Activated CD8-positive, alpha-beta memory T cell treated with anti-CD3 and anti-CD28 coated beads, Interleukin-2, amount 50 U/mL, for 1 hour (primary cell): ENCODE data around the gene ASB6.
"Not testable (repeated sequence)": the region's sequence is repeated elsewhere in the genome, so short reads cannot be mapped to it uniquely, and the experiment has no call there.

ENCODE experiments used
- DNase-seq: peaks from one replicate; pipeline ENCODE4 v3.0.0-alpha.2; 2020; ENCODE audit errors: extremely low read depth

Gene ASB6

DNA sequence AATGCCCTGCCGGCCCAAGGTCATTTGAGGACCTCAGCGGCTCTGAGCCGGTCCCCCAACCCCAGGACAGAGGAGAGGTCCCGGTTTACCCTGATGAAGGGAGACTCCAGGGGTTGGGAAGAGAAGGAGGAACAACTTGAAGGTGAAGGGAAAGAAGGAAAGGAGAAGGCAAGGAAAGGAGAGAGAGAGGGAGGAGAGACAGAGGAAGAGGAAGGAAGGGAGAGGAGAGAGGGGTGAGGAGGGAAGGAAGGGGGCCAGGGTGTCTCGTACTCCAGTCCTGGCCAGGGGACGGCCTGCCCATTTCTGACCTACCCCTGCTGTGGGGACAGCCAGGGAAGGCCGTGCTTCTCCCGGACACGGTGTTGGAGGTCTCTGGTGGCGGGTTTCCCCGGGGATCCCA is 25.4 kb upstream of the ASB6 start:
- no peak for DNase-seq

DNA sequence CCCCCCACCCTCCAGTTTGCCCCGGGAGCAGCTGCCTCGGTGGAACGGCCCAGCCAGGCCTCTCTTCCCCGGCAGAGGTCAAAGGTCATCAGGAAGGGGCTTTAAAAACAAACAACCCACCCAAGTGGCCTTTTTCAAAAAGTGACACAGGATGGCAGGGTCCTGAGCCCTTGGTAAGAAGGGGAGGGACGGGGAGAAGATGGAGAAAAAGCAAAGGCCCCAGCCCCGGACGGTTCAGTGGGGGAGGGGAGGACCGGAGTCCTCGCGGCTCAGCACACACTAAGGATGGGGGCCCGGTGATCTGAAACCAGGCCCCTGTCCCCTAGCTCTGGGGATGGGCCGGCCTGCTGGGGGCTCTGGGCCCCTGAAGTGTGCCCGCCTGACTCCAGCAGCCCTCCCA is 24.6 kb upstream of the ASB6 start:
- DNase-seq, result no peak

DNA sequence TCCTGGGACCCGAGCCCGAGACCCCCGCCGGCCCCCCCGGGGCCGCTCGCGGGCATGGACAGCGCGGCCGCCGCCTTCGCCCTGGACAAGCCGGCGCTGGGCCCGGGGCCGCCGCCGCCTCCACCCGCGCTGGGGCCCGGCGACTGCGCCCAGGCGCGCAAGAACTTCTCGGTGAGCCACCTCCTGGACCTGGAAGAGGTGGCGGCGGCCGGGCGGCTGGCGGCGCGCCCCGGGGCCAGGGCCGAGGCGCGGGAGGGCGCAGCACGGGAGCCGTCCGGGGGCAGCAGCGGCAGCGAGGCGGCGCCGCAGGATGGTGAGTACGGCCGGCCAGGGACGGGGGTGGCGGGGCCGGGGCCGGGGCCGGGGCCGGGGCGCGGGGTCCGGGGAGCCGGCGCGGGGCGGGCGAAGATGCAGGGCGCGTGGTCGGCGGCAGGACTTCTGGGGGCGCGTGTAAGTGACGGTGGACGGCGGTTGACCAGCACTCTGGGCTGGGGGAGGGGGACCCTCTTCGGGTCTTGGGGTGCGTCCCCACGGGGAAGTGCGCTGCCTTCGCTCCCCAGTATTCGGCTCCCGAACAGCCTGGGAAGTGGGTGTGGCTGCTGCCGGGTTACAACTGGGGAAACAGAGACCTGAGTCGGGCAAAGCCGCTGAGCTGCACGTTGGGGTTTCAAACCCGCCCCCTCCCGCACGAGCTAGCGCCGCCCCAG is 24.0 kb upstream of the ASB6 start:
- no peak for DNase-seq

DNA sequence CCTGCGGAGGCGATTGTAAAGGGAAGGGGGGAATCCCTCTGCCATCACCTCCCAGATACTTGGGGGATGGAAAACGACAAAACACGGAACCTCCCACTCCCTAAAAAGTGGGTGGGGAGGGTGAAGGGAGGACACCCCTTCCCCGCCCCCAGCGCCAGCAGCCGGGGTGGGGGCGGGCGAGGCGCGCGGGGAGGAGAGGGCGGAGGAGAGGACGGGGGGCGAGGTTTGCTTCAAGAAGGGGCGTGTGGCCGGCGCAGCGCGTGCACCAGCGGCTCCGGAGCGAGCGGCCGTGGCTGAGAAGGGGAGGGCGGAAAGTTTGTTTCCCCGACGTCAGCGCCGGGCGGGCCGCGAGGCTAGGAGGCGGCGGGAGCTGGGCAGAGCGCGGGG is 23.4 kb upstream of the ASB6 start, which contains the start of gene PRRX2:
Gene PRRX2, plus strand, starts transcription at position 259 of the 387 bp plus-strand sequence. CDS start 221 bp downstream, outside the sequence.
- no peak for DNase-seq

DNA sequence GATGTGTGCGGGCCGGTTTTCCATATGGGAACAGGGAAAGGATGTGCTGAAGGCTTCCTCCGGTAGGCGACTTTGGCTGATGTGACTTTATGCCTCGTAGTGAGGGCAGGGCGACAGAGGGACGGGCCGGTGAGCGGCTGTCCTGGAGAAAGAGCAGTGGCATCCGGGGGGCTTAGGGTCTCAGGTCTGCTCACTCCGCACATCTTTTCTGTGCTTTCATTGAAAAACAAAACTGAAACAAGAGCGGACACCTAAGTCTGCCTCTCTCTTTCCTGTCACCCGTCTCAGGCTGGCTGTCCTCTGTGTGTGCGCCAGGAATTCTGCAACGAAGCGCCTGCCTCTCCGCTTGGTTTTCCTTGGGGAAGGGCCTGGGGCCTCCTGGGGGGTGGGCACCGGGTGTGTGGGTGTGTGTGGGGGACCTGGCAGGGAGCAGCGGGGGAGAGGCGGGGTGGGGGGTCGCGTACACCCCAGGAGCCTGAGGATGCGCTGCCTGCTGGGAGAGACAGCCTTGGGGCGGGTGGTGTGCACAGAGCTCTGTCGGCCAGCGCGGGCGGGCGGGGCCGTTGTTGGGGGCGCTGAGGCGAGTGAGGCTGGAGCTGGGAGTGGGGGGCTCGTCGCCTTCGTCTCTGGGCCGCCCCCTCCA is 22.9 kb upstream of the ASB6 start:
- DNase-seq, result no peak

DNA sequence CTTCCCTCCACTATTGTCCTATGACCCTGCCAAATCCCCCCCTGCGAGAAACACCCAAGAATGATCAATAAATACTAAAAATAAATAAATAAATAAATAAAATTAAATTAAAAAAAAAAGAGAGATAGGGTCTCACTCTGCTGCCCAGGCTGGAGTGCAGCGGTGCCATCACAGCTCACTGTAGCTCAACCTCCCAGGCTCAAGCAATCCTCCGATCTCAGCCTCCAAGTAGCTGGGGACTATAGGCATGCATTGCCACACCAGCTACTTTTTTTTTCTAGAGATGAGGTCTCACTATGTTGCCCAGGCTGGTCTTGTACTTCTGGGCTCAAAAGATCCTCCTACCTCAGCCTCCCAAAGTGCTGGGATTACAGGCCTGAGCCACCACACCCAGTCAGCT is 20.3 kb upstream of the ASB6 start:
- not testable (repeated sequence) for DNase-seq

DNA sequence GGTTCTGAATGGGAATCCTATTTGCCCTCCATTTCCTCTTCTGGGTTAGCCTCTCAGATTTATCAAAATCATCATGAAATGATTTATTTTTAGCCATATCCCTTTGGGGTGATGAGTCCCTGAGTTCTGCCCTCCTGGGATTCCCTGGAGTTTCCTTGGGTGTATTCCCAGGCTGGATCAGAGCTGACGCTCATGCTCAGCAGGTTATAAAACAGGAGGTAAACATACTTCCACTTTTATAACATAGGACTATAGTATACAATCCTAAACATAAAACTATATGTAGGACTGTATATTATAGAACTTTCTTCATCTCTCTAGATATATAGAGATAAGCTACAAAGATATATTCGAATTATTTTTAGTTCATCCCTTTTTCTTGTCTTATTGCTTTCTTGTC is 19.1 kb upstream of the ASB6 start:
- DNase-seq, result no peak

DNA sequence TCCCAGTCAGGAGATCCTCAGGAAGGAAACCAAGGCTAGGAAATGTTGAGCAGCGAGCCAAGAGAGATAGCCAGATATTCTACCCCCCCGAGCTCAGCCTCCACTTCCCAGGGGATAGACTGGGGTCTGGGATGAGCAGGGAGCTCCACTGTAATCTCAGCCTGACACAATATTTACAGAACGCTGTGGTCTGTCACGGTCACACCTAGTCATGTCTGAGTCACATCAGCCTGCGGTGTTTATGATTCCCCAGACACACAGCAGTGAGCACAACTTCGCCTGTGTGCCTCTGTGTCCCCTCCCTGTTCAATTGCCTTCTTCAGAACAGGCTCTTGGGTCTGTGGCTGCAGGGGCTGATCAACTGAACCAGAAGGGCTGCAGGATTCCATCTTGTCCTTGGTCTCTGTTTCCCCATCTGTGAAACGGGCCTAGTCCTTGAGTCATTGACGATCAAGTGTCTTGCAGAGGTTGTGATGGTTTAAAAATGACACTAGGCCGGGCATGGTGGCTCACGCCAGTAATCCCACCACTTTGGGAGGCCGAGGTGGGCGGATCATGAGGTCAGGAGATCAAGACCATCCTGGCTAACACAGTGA is 14.9 kb upstream of the ASB6 start:
- DNase-seq, result no peak

DNA sequence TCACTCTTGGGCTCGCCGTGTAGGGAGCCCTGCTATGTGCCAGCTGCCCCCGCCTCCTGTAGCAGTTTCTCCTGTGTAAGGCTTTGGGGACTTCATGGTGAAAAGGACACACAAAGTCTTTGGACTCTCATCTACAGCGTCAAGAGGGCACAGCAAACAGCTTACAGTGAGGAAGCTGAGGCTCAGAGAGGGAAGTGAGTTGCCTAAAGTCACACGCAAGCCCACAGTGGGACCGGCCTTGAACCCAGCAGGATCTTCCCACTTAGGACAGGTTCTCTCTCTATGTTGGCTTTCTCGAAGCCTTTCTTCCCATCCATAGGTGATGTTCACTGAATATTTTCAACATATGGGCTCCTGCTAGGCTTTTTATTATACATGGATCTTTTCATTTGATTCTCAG is 13.7 kb upstream of the ASB6 start:
- no peak for DNase-seq

DNA sequence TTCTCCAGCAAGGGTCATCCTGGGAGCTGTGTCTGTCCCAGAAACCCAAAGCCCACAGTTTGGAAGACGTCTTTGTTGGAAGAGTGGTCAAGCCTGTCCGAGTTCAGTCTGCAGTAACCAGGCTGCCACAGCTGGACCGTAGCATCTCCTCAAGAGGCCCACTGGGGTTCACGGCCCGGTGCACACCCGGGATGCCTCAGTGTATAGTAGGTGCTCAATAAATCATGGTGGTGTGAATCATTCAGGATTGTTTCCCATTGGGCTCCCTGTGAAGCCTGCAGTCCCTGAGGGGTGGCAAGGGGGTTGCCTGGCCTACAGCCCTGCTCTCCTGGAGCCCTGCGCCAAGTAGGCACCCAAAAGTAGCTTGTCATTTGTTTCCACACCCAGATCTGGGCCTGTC is 13.2 kb upstream of the ASB6 start:
- no peak for DNase-seq

DNA sequence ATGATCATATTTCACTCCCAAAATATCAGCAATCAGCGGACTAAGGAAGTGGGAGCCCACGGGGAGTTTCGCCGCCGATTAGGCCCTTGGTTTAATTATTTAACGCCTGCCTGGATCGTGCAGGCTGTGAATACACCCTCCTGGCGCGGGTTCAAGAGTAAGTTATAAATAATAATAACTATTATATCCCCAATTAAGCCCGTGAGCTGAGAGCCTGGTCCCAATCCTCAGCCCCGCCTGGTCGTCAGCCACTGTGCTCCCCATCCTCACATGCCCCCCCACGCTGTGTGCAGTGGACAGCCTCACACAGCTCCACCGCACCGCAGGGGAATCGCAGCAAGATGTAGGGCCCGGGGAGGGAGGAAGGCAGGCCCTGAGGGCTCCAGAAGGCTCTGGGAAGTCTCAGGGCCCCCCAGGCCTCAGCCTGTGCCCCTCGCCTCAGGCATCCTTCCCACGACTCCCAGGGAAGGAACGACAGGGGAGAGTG is 12.6 kb upstream of the ASB6 start:
- no peak for DNase-seq

DNA sequence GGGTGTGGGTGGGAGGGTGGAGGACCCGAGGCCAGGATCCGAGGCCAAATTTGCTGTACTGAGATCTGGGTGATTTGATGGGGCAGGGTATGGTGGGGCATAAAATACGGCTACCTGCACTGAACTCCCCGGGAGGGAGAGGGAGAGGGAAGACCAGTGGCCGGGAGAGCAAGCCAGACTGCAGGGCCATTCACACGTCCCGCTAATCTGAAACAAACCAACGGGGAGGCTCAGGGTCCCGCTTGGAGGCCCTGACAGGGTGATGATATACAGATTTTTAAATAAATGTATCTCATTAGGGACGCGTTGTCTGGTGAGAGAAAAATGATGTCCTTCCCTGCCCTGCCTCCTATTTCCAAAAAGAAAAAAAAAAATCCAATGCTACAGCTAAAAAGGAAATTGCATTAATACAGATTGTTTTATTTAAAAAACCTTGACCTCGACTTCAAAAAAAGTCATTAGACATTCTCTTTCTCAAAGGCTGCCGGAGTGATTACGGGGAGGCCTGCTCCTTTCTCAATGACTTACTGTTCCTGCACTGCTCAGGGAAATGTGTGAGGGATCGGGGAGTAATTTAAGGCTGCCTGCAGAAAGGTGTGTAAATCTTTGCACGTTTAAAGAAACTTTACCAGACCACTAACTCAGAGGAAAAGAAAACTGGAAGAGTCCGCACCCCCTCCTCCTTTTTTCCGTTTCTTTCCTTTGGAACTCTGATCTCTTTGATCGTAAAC is 12.0 kb upstream of the ASB6 start:
- no peak for DNase-seq

DNA sequence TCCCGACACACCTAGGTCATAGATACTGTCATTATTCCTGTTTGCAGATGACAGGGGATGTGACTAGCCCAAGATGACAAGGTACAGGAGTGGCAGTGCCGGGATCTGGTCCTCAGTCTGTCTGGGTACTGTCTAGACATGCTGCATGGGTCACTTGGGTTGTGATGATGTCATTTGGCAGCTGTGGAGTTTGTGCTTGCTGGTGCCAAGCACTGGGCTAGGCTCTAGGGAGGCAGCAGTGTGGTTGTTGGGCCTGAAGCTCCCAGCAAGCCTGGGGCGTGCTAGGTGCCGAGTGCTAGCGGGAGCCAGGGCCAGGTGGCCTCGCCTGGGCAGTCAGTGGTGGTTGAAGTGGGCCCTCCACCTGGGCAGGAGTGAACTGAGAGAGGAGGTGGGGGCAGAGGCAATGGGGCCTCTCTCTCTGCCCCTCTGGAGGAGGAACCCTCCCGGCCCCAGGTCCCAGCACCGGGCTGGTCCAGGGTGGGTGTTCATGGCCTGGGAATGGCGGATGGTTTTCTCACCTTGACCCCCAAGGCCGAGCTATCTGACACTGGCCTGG is 8.8 kb upstream of the ASB6 start:
- DNase-seq, result no peak

DNA sequence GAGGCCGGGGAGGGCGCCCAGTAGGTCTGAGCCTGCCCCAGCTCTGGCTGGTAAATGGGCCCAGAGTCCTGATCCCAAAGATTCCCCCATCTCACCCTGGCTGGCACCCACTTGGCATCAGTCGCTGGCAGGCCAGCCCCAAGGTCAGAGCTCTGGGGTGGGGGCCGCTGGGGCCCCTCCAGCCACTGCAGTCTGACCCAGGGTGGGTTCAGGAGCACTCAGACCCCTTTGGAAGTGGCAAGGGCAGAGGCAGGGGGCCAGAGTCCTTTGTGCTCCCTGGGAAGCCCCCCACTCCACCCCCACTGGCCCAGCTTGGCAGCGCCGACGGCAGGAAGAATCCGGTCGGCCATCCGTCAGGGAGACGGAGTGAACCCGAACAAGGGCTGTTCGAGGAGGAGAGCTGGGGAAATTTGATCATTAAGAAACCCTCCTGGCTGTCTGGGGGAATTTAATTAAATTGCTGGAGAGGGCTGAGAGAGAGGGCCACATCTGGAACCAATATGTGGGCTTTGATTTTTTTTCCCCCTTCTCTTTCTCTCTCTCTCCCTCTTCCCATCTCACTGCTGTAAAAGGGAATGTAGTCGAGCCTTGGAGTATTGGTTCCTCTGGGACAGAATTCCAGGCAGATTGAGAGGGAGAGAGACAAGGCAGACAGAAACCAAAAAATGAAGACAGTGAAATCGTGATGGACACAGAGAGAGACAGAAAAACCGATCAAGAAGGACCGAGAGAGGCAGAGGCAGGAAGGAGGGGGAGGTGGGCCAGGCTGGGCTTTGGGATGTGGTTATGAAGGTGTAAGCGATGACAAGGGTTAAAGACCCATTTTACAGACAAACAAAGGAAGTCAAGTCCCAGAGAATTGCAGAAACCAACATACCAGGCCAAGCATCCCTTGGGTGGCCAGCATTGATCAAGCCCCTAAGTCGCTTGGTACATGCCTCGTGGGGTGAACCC is 8.1 kb upstream of the ASB6 start:
- DNase-seq, result no peak

DNA sequence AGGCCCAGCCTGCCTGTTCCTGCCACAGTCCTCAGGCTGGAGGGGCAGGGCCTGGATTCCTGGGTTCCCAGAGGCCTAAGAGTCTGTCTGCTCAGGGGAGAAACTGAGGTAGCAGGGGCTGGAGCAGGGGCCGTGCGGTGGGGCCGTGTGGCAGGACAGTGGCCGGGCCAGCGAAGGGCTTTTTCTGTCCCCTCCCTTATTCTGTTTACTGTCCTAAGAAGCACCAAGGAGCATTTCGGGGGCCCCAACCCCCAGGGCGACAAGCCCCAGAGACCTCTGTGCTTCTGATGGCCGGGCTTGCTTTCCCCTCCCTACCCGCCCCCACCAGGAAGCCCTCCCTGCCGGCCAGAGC is 6.8 kb upstream of the ASB6 start:
- DNase-seq, result no peak

DNA sequence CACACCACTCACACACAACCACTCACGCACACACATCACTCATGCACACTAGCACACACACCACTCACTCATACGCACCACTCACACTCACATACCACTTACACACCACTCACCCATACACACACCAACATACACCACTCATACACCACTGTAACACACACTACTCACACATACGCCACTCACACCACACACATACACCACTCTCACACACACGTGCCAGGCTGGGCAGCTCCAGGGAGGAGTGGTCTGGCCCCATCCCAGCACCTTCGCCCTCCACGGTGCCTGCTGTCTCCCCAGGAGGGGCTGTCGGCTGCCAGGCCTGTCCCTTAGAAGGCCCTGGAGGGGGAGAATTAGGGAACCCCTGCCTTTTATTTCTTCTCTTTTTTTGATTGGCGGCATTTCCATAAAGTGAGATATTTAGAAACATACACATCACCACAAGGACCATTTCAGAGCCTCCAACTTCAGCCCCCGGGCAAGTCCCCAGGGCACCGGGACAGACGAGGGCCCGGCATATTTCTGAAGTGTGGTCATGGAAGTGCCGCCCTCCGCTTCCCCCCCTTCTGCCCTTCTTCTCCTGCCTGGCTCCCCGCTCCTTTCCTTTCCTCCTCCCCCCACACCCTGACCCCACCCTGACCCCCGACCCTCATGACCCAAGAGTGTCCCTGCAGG is 6.3 kb upstream of the ASB6 start:
- no peak for DNase-seq

DNA sequence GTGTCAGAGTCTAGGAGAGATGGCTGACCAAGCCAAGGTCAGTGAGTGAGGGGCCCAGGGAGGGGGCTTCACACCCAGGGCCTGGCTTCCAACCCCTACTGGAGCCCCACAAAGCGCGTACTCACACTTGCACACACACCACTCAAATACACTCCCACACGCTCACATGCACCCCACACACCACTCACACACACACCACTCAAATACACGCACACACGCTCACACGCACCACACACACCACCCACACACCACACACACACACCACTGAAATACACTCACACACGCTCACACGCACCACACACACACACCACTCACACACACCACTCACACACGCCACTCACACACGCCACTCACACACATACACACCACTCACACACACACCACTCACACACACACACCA is 5.7 kb upstream of the ASB6 start:
- DNase-seq, result no peak

DNA sequence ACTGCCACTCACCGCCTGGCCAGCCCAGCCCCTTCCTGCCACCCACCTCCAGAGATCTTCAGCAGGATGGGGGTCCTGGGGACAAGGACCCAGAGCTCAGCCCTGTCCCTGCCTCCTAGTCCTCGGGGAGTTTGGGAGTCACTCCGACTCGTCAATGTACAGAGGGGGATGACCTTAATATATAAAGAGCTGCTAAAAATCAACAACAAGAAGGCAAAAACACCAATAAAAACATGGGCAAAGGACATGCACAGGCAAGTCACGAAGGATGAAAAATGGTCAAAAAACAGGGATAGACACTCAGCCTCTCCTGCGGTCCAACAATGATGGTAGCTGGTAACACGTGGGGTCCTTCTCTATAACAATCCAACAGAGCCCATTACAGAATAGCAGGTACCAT is 4.7 kb upstream of the ASB6 start:
- DNase-seq, result no peak

DNA sequence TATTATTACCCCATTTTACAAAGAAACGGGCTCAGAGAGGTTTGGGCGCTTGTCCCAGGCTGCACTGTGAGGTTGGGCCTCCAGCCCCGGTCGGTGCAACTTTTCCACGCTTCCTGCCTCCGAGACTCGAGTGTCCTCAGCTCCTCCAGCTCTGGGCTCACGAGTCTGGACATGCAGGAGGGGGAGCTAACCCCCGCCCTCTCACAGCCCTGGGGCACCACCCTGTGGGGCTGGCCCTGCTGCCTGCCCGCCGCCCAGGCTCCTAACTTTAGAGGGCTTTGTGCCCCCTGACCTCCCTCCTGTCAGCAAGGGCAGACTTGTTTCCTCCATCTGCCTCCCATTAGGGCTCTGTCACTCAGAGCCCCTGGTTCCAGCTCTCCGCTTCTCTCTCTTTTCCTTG is 4.3 kb upstream of the ASB6 start:
- DNase-seq, result no peak

DNA sequence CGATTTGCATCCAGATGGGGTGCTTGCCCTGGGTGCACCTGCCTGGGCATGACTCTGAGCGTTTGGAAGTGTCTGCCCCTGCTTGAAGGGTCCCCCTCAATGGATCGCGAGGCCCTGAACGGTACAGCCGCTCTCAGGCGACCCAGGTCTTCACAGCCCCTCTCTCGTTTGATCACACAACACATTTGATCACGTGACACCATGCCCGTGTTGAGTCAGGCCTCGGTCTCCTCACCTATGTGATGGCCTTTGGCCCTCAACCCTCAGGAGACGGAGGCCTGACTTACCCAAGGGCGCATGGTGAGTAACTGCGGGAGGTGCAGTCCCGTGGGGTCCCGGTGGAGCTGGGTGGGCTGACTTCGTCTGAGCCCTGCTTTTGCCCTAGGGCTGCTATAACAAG is 3.0 kb upstream of the ASB6 start:
- no peak for DNase-seq

DNA sequence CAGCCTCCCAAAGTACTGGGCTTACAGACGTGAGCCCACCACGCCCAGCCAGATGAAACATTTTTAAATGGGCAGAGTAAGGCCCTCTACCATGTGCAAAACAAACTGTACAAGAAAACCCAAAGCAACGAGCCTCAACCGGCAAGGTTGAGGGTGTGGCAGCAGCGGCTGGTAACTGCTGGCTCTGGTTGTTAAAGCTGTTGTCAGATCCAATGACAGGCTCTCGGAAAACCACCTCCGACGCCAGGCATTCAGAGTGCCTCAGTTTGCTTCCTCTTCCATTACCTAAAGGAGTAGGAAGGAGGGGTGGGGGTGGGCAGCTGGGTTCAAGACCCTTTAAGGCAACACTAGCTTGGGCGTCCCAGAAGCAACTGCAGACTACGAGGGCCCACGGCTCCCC is 2.4 kb upstream of the ASB6 start:
- no peak for DNase-seq
